Measurements from ENCODE around the gene MUC6. TPM values are rescaled to one million over a fixed set of nuclear protein-coding genes. Genes with fewer than 3 reads are reported as not detected.

MUC6 gene
- total RNA-seq, 1 donor from 2014 or later = not detected

GRCh38 chr11:990101-990500, 46.4 kb downstream of the MUC6 start:
- H3K36me3 Mint-ChIP-seq (ENCODE audit: unreplicated experiment) = peaks cover 31% of the 10 kb centered on the region
- no peak overlapping the region for H3K27ac Mint-ChIP-seq (ENCODE audit: unreplicated experiment)
- no peaks in the 10 kb centered on the region for H3K9me3 Mint-ChIP-seq (ENCODE audit: unreplicated experiment)
- no peak for TF ChIP-seq CTCF (IDR thresholded peaks at IDR 0.05)
- H3K27me3 Mint-ChIP-seq (ENCODE audit: unreplicated experiment) = no peaks in the 10 kb centered on the region
- no peak for DNase-seq (ENCODE audit: extremely low spot score, unreplicated experiment)
- no peak overlapping the region for H3K4me3 Mint-ChIP-seq (ENCODE audit: unreplicated experiment)
- H3K4me1 Mint-ChIP-seq (ENCODE audit: unreplicated experiment) = no peaks in the 10 kb centered on the region

GRCh38 chr11:987671-988070, 48.8 kb downstream of the MUC6 start:
- no peaks in the 10 kb centered on the region for H3K9me3 Mint-ChIP-seq (ENCODE audit: unreplicated experiment)
- no peak for DNase-seq (ENCODE audit: extremely low spot score, unreplicated experiment)
- H3K27me3 Mint-ChIP-seq (ENCODE audit: unreplicated experiment) = no peaks in the 10 kb centered on the region
- peaks cover 43% of the 10 kb centered on the region for H3K36me3 Mint-ChIP-seq (ENCODE audit: unreplicated experiment)
- no peak overlapping the region for H3K4me3 Mint-ChIP-seq (ENCODE audit: unreplicated experiment)
- no peak overlapping the region for H3K27ac Mint-ChIP-seq (ENCODE audit: unreplicated experiment)
- H3K4me1 Mint-ChIP-seq (ENCODE audit: unreplicated experiment) = no peaks in the 10 kb centered on the region
- no peak for TF ChIP-seq CTCF (IDR thresholded peaks at IDR 0.05)

GRCh38 chr11:986952-987305, 49.6 kb downstream of the MUC6 start:
- Mint-ChIP-seq H3K4me1 (ENCODE audit: unreplicated experiment) (peaks cover under 1% of the 10 kb centered on the region), H3K9me3 (ENCODE audit: unreplicated experiment) (no peaks in the 10 kb centered on the region), H3K27ac (ENCODE audit: unreplicated experiment) (no peak overlapping the region), H3K4me3 (ENCODE audit: unreplicated experiment) (no peak overlapping the region), H3K27me3 (ENCODE audit: unreplicated experiment) (no peaks in the 10 kb centered on the region), H3K36me3 (ENCODE audit: unreplicated experiment) (peaks cover 39% of the 10 kb centered on the region)
- TF ChIP-seq CTCF (IDR thresholded peaks at IDR 0.05) = no peak
- DNase-seq (ENCODE audit: extremely low spot score, unreplicated experiment) = no peak

GRCh38 chr11:986270-986951, 50.1 kb downstream of the MUC6 start:
- no peak overlapping the region for H3K27ac Mint-ChIP-seq (ENCODE audit: unreplicated experiment)
- H3K4me3 Mint-ChIP-seq (ENCODE audit: unreplicated experiment) = no peak overlapping the region
- peaks cover 39% of the 10 kb centered on the region for H3K36me3 Mint-ChIP-seq (ENCODE audit: unreplicated experiment)
- no peak for DNase-seq (ENCODE audit: extremely low spot score, unreplicated experiment)
- no peaks in the 10 kb centered on the region for H3K9me3 Mint-ChIP-seq (ENCODE audit: unreplicated experiment)
- H3K27me3 Mint-ChIP-seq (ENCODE audit: unreplicated experiment) = no peaks in the 10 kb centered on the region
- no peak for TF ChIP-seq CTCF (IDR thresholded peaks at IDR 0.05)
- H3K4me1 Mint-ChIP-seq (ENCODE audit: unreplicated experiment) = peaks cover 6% of the 10 kb centered on the region

GRCh38 chr11:985848-986247, 50.7 kb downstream of the MUC6 start:
- Mint-ChIP-seq H3K27ac (ENCODE audit: unreplicated experiment) (no peak overlapping the region), H3K4me1 (ENCODE audit: unreplicated experiment) (peaks cover 11% of the 10 kb centered on the region), H3K9me3 (ENCODE audit: unreplicated experiment) (no peaks in the 10 kb centered on the region), H3K4me3 (ENCODE audit: unreplicated experiment) (no peak overlapping the region), H3K27me3 (ENCODE audit: unreplicated experiment) (no peaks in the 10 kb centered on the region), H3K36me3 (ENCODE audit: unreplicated experiment) (peaks cover 36% of the 10 kb centered on the region)
- no peak for DNase-seq (ENCODE audit: extremely low spot score, unreplicated experiment)
- no peak for TF ChIP-seq CTCF (IDR thresholded peaks at IDR 0.05)

All from osteocyte (in vitro differentiated cells).